ENCODE measurements around the gene FEV.

FEV gene

GRCh38 chr2:218985021-218985324 is at the start of gene FEV:
Gene FEV (minus strand): TSS chr2:218985184. CDS start chr2:218985075, 109 bp downstream.
- DNase-seq: no peak

GRCh38 chr2:219032051-219032745 is 47.2 kb upstream of the FEV start:
- no peak for DNase-seq

- no peak for DNase-seq
Observed at GRCh38 chr2:219031005-219031738, 46.2 kb upstream of the FEV start.

- no peak for DNase-seq
Observed at GRCh38 chr2:219030177-219030940, 45.4 kb upstream of the FEV start.

- peak; percentile 62 for DNase-seq
Observed at GRCh38 chr2:219029829-219030165, 44.8 kb upstream of the FEV start.

- no peak for DNase-seq
Observed at GRCh38 chr2:219028996-219029828, 44.2 kb upstream of the FEV start.

GRCh38 chr2:219028141-219028540 is 43.2 kb upstream of the FEV start:
- DNase-seq: no peak

GRCh38 chr2:219027511-219028055 is 42.6 kb upstream of the FEV start:
- DNase-seq: no peak

- no peak for DNase-seq
Observed at GRCh38 chr2:219026946-219027345, 42.0 kb upstream of the FEV start.

- DNase-seq: no peak
Observed at GRCh38 chr2:219025637-219026585, 40.9 kb upstream of the FEV start.

- no peak for DNase-seq
Observed at GRCh38 chr2:219024059-219024458, 39.1 kb upstream of the FEV start.

- no peak for DNase-seq
Observed at GRCh38 chr2:219023045-219023605, 38.1 kb upstream of the FEV start.

GRCh38 chr2:219022616-219023015 is 37.6 kb upstream of the FEV start:
- no peak for DNase-seq

- DNase-seq: no peak
Observed at GRCh38 chr2:219022041-219022440, 37.1 kb upstream of the FEV start.

GRCh38 chr2:219021591-219021990 is 36.6 kb upstream of the FEV start:
- DNase-seq: no peak

GRCh38 chr2:219020604-219021365 is 35.8 kb upstream of the FEV start:
- no peak for DNase-seq

- no peak for DNase-seq
Observed at GRCh38 chr2:219019436-219019835, 34.5 kb upstream of the FEV start.

GRCh38 chr2:219018726-219019125 is 33.7 kb upstream of the FEV start:
- no peak for DNase-seq

- no peak for DNase-seq
Observed at GRCh38 chr2:219018286-219018685, 33.3 kb upstream of the FEV start.

GRCh38 chr2:219017201-219017931 is 32.4 kb upstream of the FEV start:
- no peak for DNase-seq

Data from DMS79 treated with DMSO at 0.1 percent for 48 hours (cell line).